ENCODE data around the gene UTP15.

Gene UTP15

GRCh38 chr5:73582285-73583145, 17.0 kb downstream of the UTP15 start:
- no peak for DNase-seq

DNA sequence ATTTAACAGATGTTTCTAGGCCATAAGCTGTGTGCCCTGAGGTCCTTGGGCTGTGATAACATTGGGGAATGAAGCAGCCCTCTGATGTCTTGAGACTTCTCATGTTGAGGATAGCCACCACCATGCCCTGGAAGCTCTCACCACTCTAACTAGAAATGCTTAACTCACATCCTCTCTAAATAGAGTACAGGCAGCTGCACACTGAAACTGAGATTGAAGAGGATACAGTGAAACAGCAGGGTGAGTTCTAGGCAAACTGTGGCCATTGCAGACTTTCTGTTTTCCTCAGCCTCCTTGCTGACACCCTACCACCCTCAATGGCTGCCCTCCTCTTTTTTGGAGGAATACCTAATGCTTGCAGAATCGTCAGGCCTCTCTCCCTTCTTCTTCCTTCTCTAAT, 22.4 kb downstream of the UTP15 start:
- DNase-seq: no peak

GRCh38 chr5:73591102-73591695, 25.7 kb downstream of the UTP15 start:
- peak in 1 of 2 donors; percentile 44 for DNase-seq

DNA sequence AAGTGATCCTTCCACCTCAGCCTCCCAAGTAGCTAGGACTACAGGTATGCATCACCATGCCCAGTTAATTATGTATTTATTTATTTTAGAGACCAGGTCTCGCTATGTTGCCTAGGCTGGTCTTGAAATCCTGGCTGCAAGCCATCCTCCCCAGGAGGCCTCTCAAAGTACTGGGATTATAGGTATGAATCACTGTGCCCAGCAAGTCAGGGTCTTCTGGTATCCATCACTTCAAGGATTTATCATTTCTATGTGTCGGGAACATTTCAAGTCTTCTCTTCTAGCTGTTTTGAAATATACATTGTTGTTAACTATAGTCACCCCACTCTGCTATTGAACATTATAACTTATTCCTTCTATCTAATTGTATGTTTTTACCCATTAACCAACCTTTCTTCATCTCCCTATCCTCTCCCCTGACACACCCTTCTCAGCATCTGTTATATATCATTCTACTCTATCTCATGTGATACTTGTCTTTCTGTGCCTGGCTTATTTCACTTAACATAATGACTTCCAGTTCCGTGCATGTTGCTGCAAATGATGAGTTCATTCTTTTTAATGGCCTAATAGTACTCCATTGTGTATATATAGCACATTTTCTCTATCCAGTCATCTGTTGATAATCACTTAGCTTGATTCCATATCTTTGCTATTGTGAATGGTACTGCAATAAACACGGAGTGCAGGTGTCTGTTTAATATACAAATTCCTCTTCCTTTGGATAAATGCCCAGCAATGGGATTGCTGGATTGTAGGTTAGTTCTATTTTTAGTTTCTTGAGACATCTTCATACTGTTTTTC, 26.4 kb downstream of the UTP15 start:
- no peak for DNase-seq

DNA sequence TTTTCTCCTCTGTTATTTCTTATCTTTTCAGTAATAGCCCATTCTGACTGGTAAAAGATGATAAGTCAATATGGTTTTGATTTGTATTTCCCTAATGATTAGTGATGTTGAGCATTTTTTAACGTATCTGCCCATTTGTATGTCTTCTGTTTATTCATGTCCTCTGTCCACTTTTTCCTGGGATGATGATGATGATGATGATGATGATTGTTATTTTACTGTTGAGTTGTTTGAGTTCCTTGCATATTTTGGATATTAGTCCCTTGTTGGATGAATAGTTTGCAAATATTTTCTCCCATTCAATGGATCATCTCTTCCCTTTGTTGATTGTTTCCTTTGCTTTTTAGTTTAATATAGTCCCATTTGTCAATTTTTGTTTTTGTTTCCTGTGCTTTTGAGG, 27.0 kb downstream of the UTP15 start:
- no peak for DNase-seq

GRCh38 chr5:73596705-73597328, 31.3 kb downstream of the UTP15 start:
- no peak for DNase-seq

GRCh38 chr5:73599380-73599779, 33.8 kb downstream of the UTP15 start:
- DNase-seq: no peak

GRCh38 chr5:73603998-73604397, 38.5 kb downstream of the UTP15 start:
- no peak for DNase-seq

DNA sequence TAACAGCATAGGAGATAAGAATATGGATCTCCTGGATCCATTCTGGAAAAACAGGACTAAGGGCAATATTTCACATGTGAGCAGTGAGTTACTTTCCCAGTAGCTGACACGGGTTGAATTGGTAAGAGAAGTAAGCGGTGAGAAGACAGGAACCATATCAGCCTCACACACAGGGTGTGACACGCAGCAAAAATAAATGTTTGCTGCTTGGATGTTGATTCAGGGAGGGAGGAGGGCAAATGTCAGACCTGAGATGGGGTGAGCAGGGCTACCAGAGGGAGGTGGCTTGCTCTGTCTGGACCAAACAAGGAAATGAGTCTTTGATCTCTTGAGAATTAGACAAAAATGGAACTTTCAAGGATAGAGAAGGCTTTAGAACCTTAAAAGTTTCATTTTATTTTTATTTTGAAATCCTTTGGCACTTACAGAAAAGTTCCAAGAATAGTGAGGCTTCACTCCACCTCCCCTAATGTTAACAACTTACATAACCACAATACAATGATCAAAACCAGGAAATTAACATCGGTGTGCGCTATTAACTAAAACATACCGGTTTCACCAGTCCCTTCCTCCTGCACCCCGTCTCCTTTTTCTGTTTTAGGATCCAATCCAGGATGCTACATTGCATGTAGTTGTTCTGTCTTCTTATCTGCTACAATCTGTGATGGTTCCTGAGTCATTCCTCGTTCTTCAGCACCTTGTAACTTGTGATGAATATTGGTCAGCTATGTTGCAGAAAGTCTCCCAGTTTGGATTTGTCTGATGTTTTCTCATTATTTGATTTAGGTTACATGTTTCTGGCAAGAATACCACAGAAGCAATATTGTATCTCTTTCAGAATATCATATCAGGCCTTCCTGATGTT, 39.9 kb downstream of the UTP15 start:
- no peak for DNase-seq

DNA sequence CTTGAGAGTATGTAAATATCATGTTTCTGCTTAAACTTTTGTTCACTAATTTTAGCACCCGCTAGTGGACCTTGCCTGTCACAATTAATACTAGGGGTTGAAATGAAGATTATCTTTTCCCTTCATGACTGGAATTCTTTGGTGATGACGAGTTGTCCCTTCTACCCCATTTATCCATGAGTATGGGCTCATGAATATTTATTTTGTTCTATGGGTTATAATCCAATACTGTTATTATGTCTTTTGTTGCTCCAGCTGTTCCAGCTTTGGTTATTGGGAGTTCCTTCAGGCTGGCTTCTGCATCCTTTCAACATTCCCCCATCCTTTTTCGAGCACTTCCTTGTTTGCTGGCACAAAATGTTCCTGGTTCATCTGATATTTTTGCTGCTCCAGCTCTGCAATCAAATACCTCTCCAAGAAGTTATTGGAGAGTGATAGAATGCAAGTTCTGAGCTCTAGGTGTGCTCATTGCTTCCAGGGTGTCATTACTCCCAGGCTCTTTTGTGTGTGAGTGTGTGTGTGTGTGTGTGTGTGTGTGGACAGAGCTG, 40.7 kb downstream of the UTP15 start:
- DNase-seq: no peak

GRCh38 chr5:73607228-73607627, 41.7 kb downstream of the UTP15 start:
- DNase-seq: no peak

DNA sequence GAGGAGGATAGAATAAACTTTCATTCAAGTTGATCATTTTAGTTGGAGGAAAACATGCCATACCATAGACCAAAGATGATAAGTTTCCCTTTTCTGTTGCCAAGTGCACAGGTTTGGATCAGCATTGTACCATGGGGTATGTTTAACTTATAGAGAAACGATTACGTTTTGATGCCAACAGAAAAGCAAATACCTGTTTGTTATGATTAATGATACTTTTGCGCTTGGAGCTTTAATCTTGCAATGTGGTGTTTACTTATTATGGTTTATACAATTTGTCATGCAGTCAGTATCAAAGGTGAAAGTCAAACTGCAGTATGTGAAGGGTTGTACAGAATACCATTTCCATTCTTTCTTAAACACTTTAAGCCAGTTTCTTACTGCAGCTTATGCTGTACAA, 47.3 kb downstream of the UTP15 start:
- DNase-seq: no peak

- no peak for DNase-seq
These were observed 49.5 kb downstream of the UTP15 start for GRCh38 chr5:73615085-73615484.

DNA sequence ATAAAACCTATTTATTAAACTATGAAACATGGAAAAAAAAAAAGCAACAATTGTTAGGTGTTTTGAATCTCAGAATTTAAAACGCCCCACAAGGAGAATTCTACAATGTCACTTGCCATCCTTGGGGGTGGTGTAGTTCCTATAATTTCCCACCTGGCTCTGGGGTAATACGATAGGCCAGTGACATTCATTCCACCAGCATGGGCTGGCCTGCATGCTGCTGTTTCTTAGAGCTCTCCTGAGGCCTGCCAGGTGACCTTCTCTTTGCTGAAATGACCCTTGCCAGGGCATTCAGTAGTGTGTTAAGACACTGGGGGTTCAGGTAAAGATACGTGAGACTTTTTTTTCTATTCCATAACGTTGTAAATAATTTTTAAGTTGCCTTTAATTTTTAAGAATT, 50.4 kb downstream of the UTP15 start:
- no peak for DNase-seq

- DNase-seq: no peak
These were observed 52.2 kb downstream of the UTP15 start for GRCh38 chr5:73617510-73618279.

- no peak for DNase-seq
These were observed 54.2 kb downstream of the UTP15 start for GRCh38 chr5:73619606-73620333.

DNA sequence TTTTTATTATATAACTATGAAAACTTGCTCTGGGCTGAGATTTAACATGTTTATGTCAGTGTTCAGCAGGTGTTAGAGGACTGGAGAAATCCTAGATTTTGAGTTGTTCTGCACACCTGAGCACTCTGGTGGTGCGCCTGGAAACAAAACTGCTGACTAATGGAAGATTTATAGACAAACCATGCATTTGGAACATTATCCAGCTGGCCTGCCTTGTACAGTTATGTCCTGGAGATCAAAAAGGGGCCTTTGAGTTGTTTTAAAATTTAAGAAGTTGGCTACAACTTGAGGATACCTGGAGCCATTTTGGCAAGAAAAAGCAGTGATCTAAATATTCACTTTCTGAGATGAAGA, 54.8 kb downstream of the UTP15 start:
- no peak for DNase-seq

- no peak for DNase-seq
These were observed 57.5 kb downstream of the UTP15 start for GRCh38 chr5:73623060-73623459.

- no peak for DNase-seq
These were observed 58.4 kb downstream of the UTP15 start for GRCh38 chr5:73623901-73624404.

GRCh38 chr5:73624888-73625287, 59.3 kb downstream of the UTP15 start:
- DNase-seq: no peak
